ENCODE results near the gene GLDC.

GRCh38 chr9:6506571-6506970 is 139.0 kb downstream of the GLDC start:
- TF ChIP-seq EZH2phosphoT487 (conservative IDR thresholded peaks at IDR 0.05; ENCODE audit: low read length): no peak
- TF ChIP-seq, protein P1, sequence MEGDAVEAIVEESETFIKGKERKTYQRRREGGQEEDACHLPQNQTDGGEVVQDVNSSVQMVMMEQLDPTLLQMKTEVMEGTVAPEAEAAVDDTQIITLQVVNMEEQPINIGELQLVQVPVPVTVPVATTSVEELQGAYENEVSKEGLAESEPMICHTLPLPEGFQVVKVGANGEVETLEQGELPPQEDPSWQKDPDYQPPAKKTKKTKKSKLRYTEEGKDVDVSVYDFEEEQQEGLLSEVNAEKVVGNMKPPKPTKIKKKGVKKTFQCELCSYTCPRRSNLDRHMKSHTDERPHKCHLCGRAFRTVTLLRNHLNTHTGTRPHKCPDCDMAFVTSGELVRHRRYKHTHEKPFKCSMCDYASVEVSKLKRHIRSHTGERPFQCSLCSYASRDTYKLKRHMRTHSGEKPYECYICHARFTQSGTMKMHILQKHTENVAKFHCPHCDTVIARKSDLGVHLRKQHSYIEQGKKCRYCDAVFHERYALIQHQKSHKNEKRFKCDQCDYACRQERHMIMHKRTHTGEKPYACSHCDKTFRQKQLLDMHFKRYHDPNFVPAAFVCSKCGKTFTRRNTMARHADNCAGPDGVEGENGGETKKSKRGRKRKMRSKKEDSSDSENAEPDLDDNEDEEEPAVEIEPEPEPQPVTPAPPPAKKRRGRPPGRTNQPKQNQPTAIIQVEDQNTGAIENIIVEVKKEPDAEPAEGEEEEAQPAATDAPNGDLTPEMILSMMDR (IDR thresholded peaks at IDR 0.05; ENCODE audit: insufficient read depth, low read length, poor library complexity, severe bottlenecking): no peak

All from SU-DHL-6 (cell line).